A549 (cell line): ENCODE measurements around the gene MARF1. TPM values are rescaled to one million over a fixed set of nuclear protein-coding genes. Genes with fewer than 3 reads are reported as not detected.

Experiments used
- ATAC-seq, 2 experiments: fragments of 200-7000 bp in 1 of 2; fragments of >200 bp in 1 of 2; cut with Nextera tagmentation in 1 of 2; cut with Tn5 transposase in 1 of 2; 3 replicates each; pipeline versions ENCODE4 v1.8.0 to v1.9.1; 2018 to 2020; ENCODE audit warnings: mild to moderate bottlenecking in 1 of 2, moderate library complexity in 1 of 2
- CTCF ChIA-PET: fragments of 300-600 bp; sonication (Branson Sonifier 250); formaldehyde crosslinking; extraction: SDS; loops from one replicate; lab custom pipeline; 2021; ENCODE audit warnings: antibody characterized with exemption, inconsistent platforms; lab: Yijun Ruan, JAX
- POLR2A ChIA-PET: fragments of 350-600 bp; formaldehyde crosslinking; extraction: SDS; loops from one replicate; lab custom pipeline; 2021; ENCODE audit warnings: antibody characterized with exemption, inconsistent platforms; lab: Yijun Ruan, JAX
- DNase-seq, 2 experiments: peaks; one replicate each; pipeline versions ENCODE4 v3.0.0 to v3.0.0-alpha.2; 2011 to 2016; ENCODE audit warnings: low read depth in 1 of 2, low spot score in 1 of 2
- FAIRE-seq: peaks from 2 replicates; lab custom pipeline; 2011; peaks lifted over from hg19 to GRCh38; lab: Jason Lieb, UNC
- H3K27ac ChIP-seq, 2 experiments: fragments of >200 bp; sonication (Bioruptor Twin); formaldehyde crosslinking; 3 replicates each; pipeline ENCODE4 v1.5.1; 2016 to 2017
- H3K4me1 ChIP-seq: fragments of >200 bp; sonication (Bioruptor Twin); formaldehyde crosslinking; 3 replicates; pipeline ENCODE4 v1.6.1; 2016
- H3K4me2 ChIP-seq: fragments of >200 bp; sonication (Bioruptor Twin); formaldehyde crosslinking; 3 replicates; pipeline ENCODE4 v1.6.1; 2016
- H3K4me3 ChIP-seq: fragments of >200 bp; sonication (Bioruptor Twin); formaldehyde crosslinking; 3 replicates; pipeline ENCODE4 v1.5.1; 2016
- H3K9me3 ChIP-seq: fragments of >200 bp; sonication (Bioruptor Twin); formaldehyde crosslinking; 3 replicates; pipeline ENCODE4 v1.6.1; 2016
- BHLHE40 ChIP-seq: IDR thresholded peaks from 2 replicates; pipeline ENCODE4 v1.6.1; 2012; ENCODE audit warnings: low read depth, low read length, inconsistent platforms
- CBX2 ChIP-seq: fragments of 200-600 bp; sonication (generic); IDR thresholded peaks from 2 replicates; pipeline ENCODE4 v1.6.1; 2016; ENCODE audit warnings: low read depth, mild to moderate bottlenecking, borderline replicate concordance
- CBX8 ChIP-seq: fragments of 200-600 bp; sonication (generic); IDR thresholded peaks from 2 replicates; pipeline ENCODE4 v1.6.1; 2016
- CEBPB ChIP-seq, 2 experiments: fragments of >200 bp in 1 of 2; sonication (Bioruptor Twin) in 1 of 2; formaldehyde crosslinking in 1 of 2; IDR thresholded peaks; 2 replicates each; pipeline ENCODE4 v1.6.1; 2012 to 2016
- CHD2 ChIP-seq: fragments of 150-350 bp; IDR thresholded peaks from 2 replicates; pipeline ENCODE4 v1.6.1; 2014; ENCODE audit warnings: low read length; ENCODE audit not compliant: partially characterized antibody
- EHF ChIP-seq: fragments of 250-450 bp; sonication (Bioruptor Pico); IDR thresholded peaks from 2 replicates; pipeline ENCODE4 v1.5.0; 2020; ENCODE audit warnings: mild to moderate bottlenecking
- EHMT2 ChIP-seq: fragments of 200-600 bp; sonication (generic); IDR thresholded peaks from 2 replicates; pipeline ENCODE4 v1.6.1; 2016; ENCODE audit warnings: antibody characterized with exemption, low read depth, mild to moderate bottlenecking, moderate library complexity
- EP300 ChIP-seq, 2 experiments: fragments of >200 bp; sonication (Bioruptor Twin); formaldehyde crosslinking; IDR thresholded peaks; 2 replicates in 1 of 2; 3 replicates in 1 of 2; pipeline ENCODE4 v1.6.1; 2016 to 2017
- GATA3 ChIP-seq: IDR thresholded peaks from 2 replicates; pipeline ENCODE4 v1.6.1; 2012; ENCODE audit warnings: borderline replicate concordance
- HDAC2 ChIP-seq: fragments of 200-600 bp; sonication (generic); IDR thresholded peaks from 2 replicates; pipeline ENCODE4 v1.6.1; 2016
- HOXB13 ChIP-seq: fragments of 250-450 bp; sonication (Bioruptor Pico); IDR thresholded peaks from 2 replicates; pipeline ENCODE4 v1.5.0; 2020; ENCODE audit warnings: low read depth, mild to moderate bottlenecking, moderate library complexity
- HOXB5 ChIP-seq: fragments of 250-450 bp; sonication (Bioruptor Pico); IDR thresholded peaks from 2 replicates; pipeline ENCODE4 v1.5.0; 2020; ENCODE audit warnings: mild to moderate bottlenecking, moderate library complexity
- JUNB ChIP-seq: fragments of >200 bp; sonication (Bioruptor Twin); formaldehyde crosslinking; IDR thresholded peaks from 2 replicates; pipeline ENCODE4 v1.6.1; 2016
- KDM5A ChIP-seq: fragments of 200-600 bp; sonication (generic); IDR thresholded peaks from 2 replicates; pipeline ENCODE4 v1.6.1; 2016; ENCODE audit warnings: antibody characterized with exemption, mild to moderate bottlenecking
- NFE2L2 ChIP-seq: fragments of 150-350 bp; conservative IDR thresholded peaks from 2 replicates; pipeline ENCODE4 v1.6.1; 2014; ENCODE audit warnings: low read length
- NR3C1 ChIP-seq: fragments of >200 bp; sonication (Bioruptor Twin); formaldehyde crosslinking; IDR thresholded peaks from 3 replicates; pipeline ENCODE4 v1.6.1; 2017
- POLR2AphosphoS2 ChIP-seq: conservative IDR thresholded peaks from 2 replicates; pipeline ENCODE4 v1.6.1; 2012; ENCODE audit warnings: low read length, improper control_type of control experiment, inconsistent platforms
- RAD21 ChIP-seq, 2 experiments: fragments of >200 bp in 1 of 2; sonication (Bioruptor Twin) in 1 of 2; formaldehyde crosslinking in 1 of 2; IDR thresholded peaks in 1 of 2; conservative IDR thresholded peaks in 1 of 2; 2 replicates in 1 of 2; 3 replicates in 1 of 2; pipeline ENCODE4 v1.6.1; 2012 to 2018; ENCODE audit warnings: inconsistent platforms in 1 of 2
- SREBF2 ChIP-seq: fragments of 450-650 bp; IDR thresholded peaks from 2 replicates; pipeline ENCODE4 v1.6.1; 2014; ENCODE audit warnings: mild to moderate bottlenecking, moderate library complexity
- TFCP2L1 ChIP-seq: fragments of 250-450 bp; sonication (Bioruptor Pico); IDR thresholded peaks from 2 replicates; pipeline ENCODE4 v1.5.0; 2021; ENCODE audit warnings: mild to moderate bottlenecking
- ZSCAN20 ChIP-seq: fragments of 250-450 bp; sonication (Bioruptor Pico); IDR thresholded peaks from 2 replicates; pipeline ENCODE4 v1.8.0; 2022; ENCODE audit warnings: mild to moderate bottlenecking, moderate library complexity
- whole genome bisulfite sequencing: methylation state at CpG from one replicate; pipeline ENCODE4 v1.1.6; 2017; ENCODE audit errors: missing lambda C conversion rate; 5-methylcytosine and 5-hydroxymethylcytosine counted together
- polyA plus RNA-seq, 4 experiments: library from polyadenylated mRNA; depleted of rRNA in 3 of 4; stranded (reverse); fragments of >200 nt; fragmentation: RNase III in 1 of 4; extraction: RNeasy Plus Mini Kit Qiagen cat#74134 plus additional on column Dnase treatment in 1 of 4; gene quantifications; 2 replicates in 3 of 4; 3 replicates in 1 of 4; pipeline ENCODE4 v1.2.3, GENCODE V29; 2011 to 2017
- TF ChIP-seq, protein P1 (sequence below): IDR thresholded peaks from 2 replicates; pipeline ENCODE4 v1.6.1; 2012; ENCODE audit warnings: low read depth, borderline replicate concordance
- TF ChIP-seq, protein P2 (sequence below): IDR thresholded peaks from 2 replicates; pipeline ENCODE4 v1.6.1; 2012
- TF ChIP-seq, protein P3 (sequence below): fragments of 250-450 bp; sonication (Bioruptor Pico); IDR thresholded peaks from 2 replicates; pipeline ENCODE4 v1.5.0; 2021; ENCODE audit warnings: mild to moderate bottlenecking, moderate library complexity, borderline replicate concordance
- TF ChIP-seq, protein P4 (sequence below): fragments of 250-450 bp; sonication (Bioruptor Pico); IDR thresholded peaks from 2 replicates; pipeline ENCODE4 v1.5.0; 2020; ENCODE audit warnings: low read depth, mild to moderate bottlenecking, moderate library complexity
- TF ChIP-seq, protein P5 (sequence below): fragments of 150-350 bp; IDR thresholded peaks from 2 replicates; pipeline ENCODE4 v1.6.1; 2014; ENCODE audit warnings: low read depth, mild to moderate bottlenecking, low read length
- TF ChIP-seq, protein P6 (sequence below): fragments of >200 bp; sonication (Bioruptor Twin); formaldehyde crosslinking; IDR thresholded peaks from 2 replicates; pipeline ENCODE4 v1.6.1; 2016
- TF ChIP-seq, protein P7 (sequence below): fragments of >200 bp; sonication (Bioruptor Twin); formaldehyde crosslinking; IDR thresholded peaks from 3 replicates; pipeline ENCODE4 v1.5.1; 2016

The MARF1 gene
- polyA plus RNA-seq, 2 of the 4 experiments (the other 2 are of a cell fraction), result 11.6 to 28.2 TPM

DNA sequence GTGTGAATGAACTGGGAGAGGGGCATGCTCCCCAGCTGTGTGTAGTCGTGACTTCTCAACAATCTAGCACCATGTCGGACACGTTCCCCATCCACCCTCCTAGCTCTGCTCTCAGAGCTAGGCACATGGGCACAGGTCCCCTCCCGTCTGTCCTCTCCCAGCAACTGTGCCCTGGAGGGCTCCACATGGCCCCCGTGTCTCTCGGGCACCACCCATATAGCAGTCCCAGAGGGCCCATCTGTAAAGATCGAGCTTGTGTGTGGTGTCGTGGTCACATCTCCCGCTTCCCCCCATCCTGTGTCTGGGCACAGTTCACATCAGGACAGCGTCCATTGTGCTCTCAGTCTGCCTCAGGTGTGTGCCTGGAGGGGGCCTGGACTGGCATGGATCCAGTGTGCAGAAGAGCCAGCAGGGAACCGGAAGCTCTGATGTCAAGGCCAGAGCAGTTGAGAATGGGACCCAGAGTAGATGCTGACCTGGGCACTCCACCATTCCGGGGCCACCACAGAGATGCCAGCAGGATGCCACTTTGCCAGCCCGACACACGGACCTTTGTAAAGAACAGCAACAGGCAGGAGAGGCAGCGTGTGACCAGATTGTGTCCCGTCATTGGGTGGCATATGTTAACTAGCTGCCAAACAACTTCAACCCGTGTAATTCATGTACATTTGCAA, 55.7 kb downstream of the MARF1 start:
- FAIRE-seq (no peak), DNase-seq (no peak), ATAC-seq (no peak)
- Histone ChIP-seq H3K9me3 (peaks cover 16% of the 10 kb centered on the region), H3K27ac (peak overlapping the region in 1 of 2 experiments; percentile 43; a peak in 3 of 6 replicates), H3K4me3 (no peak overlapping the region), H3K4me2 (no peak overlapping the region), H3K4me1 (peaks cover 26% of the 10 kb centered on the region)
- CTCF ChIA-PET, result interaction anchor here (0.8 to 2.4 kb wide), 3 partner anchors 9 to 158 kb away, joined by 3 to 6 read pairs (median 3); no protein-coding TSS in a partner anchor
- 94% methylated on average over 14 of the region's 17 CpGs for WGBS
- TF ChIP-seq CBX8 (no peak), EP300 (IDR thresholded peaks at IDR 0.05) (no peak), CEBPB (IDR thresholded peaks at IDR 0.05) (no peak), NFE2L2 (no peak), ZSCAN20 (CRISPR knock-in tag) (no peak), GATA3 (no peak), JUNB (no peak), BHLHE40 (no peak)
- TF ChIP-seq, protein P1, sequence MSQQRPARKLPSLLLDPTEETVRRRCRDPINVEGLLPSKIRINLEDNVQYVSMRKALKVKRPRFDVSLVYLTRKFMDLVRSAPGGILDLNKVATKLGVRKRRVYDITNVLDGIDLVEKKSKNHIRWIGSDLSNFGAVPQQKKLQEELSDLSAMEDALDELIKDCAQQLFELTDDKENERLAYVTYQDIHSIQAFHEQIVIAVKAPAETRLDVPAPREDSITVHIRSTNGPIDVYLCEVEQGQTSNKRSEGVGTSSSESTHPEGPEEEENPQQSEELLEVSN, result no peak
- TF ChIP-seq, protein P2, sequence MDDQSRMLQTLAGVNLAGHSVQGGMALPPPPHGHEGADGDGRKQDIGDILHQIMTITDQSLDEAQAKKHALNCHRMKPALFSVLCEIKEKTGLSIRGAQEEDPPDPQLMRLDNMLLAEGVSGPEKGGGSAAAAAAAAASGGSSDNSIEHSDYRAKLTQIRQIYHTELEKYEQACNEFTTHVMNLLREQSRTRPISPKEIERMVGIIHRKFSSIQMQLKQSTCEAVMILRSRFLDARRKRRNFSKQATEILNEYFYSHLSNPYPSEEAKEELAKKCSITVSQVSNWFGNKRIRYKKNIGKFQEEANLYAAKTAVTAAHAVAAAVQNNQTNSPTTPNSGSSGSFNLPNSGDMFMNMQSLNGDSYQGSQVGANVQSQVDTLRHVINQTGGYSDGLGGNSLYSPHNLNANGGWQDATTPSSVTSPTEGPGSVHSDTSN, result no peak
- POLR2A ChIA-PET, result no interaction called here

DNA sequence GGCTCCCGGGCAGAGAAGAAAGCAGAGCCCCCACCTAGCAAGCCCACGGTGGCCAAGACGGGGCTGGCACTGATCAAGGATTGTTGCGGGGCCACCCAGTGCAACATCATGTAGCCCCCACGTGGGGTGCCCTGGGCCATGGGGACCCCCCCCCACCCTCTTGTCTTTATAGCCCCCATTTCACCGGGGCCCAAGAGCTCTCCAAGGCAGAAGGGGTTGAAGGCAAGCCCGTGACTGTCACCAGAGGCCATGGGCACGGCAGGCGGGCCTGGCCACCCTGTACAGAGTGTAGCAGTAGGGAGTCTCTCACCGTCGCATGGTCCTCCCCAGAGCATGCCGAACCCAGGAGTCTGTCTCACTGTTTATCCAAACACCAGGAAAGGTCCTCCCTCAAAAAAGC, 56.2 kb downstream of the MARF1 start:
- Histone ChIP-seq H3K9me3 (peaks cover 16% of the 10 kb centered on the region), H3K4me3 (no peak overlapping the region), H3K4me1 (peaks cover 20% of the 10 kb centered on the region), H3K4me2 (no peak overlapping the region), H3K27ac (peak overlapping the region in 1 of 2 experiments; percentile 14; a peak in 1 of 6 replicates)
- ChIA-PET CTCF (interaction anchor here (0.8 to 1.2 kb wide), 2 partner anchors 36 to 157 kb away, joined by 3 read pairs; no protein-coding TSS in a partner anchor), POLR2A (no interaction called here)
- 97% methylated on average over 9 of the region's 12 CpGs for WGBS
- DNase-seq (no peak), FAIRE-seq (no peak), ATAC-seq (no peak)
- TF ChIP-seq, protein P3, sequence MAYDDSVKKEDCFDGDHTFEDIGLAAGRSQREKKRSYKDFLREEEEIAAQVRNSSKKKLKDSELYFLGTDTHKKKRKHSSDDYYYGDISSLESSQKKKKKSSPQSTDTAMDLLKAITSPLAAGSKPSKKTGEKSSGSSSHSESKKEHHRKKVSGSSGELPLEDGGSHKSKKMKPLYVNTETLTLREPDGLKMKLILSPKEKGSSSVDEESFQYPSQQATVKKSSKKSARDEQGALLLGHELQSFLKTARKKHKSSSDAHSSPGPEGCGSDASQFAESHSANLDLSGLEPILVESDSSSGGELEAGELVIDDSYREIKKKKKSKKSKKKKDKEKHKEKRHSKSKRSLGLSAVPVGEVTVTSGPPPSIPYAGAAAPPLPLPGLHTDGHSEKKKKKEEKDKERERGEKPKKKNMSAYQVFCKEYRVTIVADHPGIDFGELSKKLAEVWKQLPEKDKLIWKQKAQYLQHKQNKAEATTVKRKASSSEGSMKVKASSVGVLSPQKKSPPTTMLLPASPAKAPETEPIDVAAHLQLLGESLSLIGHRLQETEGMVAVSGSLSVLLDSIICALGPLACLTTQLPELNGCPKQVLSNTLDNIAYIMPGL (CRISPR knock-in tag), result no peak
- TF ChIP-seq, protein P4, sequence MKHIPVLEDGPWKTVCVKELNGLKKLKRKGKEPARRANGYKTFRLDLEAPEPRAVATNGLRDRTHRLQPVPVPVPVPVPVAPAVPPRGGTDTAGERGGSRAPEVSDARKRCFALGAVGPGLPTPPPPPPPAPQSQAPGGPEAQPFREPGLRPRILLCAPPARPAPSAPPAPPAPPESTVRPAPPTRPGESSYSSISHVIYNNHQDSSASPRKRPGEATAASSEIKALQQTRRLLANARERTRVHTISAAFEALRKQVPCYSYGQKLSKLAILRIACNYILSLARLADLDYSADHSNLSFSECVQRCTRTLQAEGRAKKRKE, result no peak
- TF ChIP-seq HOXB5 (CRISPR knock-in tag) (no peak), HDAC2 (no peak), TFCP2L1 (no peak), CBX2 (no peak), NR3C1 (no peak), RAD21 (conservative IDR thresholded peaks at IDR 0.05 in 1 of 2, IDR thresholded peaks at IDR 0.05 in 1 of 2) (no peak), KDM5A (no peak), HOXB13 (CRISPR knock-in tag) (no peak), POLR2AphosphoS2 (no peak), SREBF2 (no peak), EHF (no peak), EHMT2 (no peak), CHD2 (no peak)
- TF ChIP-seq, protein P5, sequence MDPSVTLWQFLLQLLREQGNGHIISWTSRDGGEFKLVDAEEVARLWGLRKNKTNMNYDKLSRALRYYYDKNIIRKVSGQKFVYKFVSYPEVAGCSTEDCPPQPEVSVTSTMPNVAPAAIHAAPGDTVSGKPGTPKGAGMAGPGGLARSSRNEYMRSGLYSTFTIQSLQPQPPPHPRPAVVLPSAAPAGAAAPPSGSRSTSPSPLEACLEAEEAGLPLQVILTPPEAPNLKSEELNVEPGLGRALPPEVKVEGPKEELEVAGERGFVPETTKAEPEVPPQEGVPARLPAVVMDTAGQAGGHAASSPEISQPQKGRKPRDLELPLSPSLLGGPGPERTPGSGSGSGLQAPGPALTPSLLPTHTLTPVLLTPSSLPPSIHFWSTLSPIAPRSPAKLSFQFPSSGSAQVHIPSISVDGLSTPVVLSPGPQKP, result no peak
- TF ChIP-seq, protein P6, sequence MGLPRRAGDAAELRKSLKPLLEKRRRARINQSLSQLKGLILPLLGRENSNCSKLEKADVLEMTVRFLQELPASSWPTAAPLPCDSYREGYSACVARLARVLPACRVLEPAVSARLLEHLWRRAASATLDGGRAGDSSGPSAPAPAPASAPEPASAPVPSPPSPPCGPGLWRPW, result no peak
- TF ChIP-seq, protein P7, sequence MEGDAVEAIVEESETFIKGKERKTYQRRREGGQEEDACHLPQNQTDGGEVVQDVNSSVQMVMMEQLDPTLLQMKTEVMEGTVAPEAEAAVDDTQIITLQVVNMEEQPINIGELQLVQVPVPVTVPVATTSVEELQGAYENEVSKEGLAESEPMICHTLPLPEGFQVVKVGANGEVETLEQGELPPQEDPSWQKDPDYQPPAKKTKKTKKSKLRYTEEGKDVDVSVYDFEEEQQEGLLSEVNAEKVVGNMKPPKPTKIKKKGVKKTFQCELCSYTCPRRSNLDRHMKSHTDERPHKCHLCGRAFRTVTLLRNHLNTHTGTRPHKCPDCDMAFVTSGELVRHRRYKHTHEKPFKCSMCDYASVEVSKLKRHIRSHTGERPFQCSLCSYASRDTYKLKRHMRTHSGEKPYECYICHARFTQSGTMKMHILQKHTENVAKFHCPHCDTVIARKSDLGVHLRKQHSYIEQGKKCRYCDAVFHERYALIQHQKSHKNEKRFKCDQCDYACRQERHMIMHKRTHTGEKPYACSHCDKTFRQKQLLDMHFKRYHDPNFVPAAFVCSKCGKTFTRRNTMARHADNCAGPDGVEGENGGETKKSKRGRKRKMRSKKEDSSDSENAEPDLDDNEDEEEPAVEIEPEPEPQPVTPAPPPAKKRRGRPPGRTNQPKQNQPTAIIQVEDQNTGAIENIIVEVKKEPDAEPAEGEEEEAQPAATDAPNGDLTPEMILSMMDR, result no peak
